Right renal cortex interstitium (tissue), 3 donors: Measurements from ENCODE around the gene MST1. TPM values are rescaled to one million over a fixed set of nuclear protein-coding genes. Genes with fewer than 3 reads are reported as not detected.

ENCODE experiments used
- DNase-seq, 3 donors: peaks; one replicate each; pipeline ENCODE4 v3.0.0-alpha.2; 2013; ENCODE audit warnings: low read depth in 3 of 3, low spot score in 2 of 3
- polyA plus RNA-seq, 3 donors: library from polyadenylated mRNA; unstranded; fragments of 120-200 nt; gene quantifications; one replicate each; pipeline ENCODE4 v1.2.1, GENCODE V29; 2013; ENCODE audit not compliant: insufficient read length in 3 of 3

Gene MST1
- polyA plus RNA-seq: 100 to 1,000 TPM in 2 of 3 donors, 10 to 100 TPM in 1; 93.8 to 176 (median 110) TPM

- peak; percentile 80 to 89 (median 87) for DNase-seq
Observed at GRCh38 chr3:49689046-49689907, at the start of gene MST1, which contains the start of gene RNF123. TSS of gene MST1 (minus strand) at chr3:49689474. CDS start at chr3:49688691, 783 bp downstream. TSS of gene RNF123 (plus strand) at chr3:49689557. CDS start at chr3:49691166, 1,609 bp downstream.

GRCh38 chr3:49738067-49738713 lies 48.9 kb upstream of the MST1 start:
- DNase-seq: no peak

- DNase-seq: no peak
Observed at GRCh38 chr3:49734752-49735151, 45.5 kb upstream of the MST1 start.

GRCh38 chr3:49733551-49733950 lies 44.3 kb upstream of the MST1 start:
- no peak for DNase-seq

GRCh38 chr3:49732597-49732996 lies 43.3 kb upstream of the MST1 start:
- no peak for DNase-seq

- no peak for DNase-seq
Observed at GRCh38 chr3:49729966-49730609, 40.8 kb upstream of the MST1 start.

GRCh38 chr3:49727924-49728361 lies 38.7 kb upstream of the MST1 start:
- DNase-seq: no peak

- no peak for DNase-seq
Observed at GRCh38 chr3:49727154-49727923, 38.1 kb upstream of the MST1 start.

- no peak for DNase-seq
Observed at GRCh38 chr3:49725906-49726681, 36.8 kb upstream of the MST1 start.

GRCh38 chr3:49724586-49724985 lies 35.3 kb upstream of the MST1 start:
- DNase-seq: no peak

GRCh38 chr3:49723628-49724551 lies 34.6 kb upstream of the MST1 start, which contains the start of gene GMPPB:
TSS of gene GMPPB (minus strand) at chr3:49723951. CDS start at chr3:49723726, 225 bp downstream.
- DNase-seq: peak; percentile 76 to 94 (median 86)

GRCh38 chr3:49723296-49723627 lies 34.0 kb upstream of the MST1 start:
- DNase-seq: peak in 1 of 3 donors; percentile 19

- no peak for DNase-seq
Observed at GRCh38 chr3:49722896-49723295, 33.6 kb upstream of the MST1 start.

GRCh38 chr3:49721896-49722781 lies 32.9 kb upstream of the MST1 start:
- DNase-seq: no peak

GRCh38 chr3:49721596-49721895 lies 32.3 kb upstream of the MST1 start:
- no peak for DNase-seq

- DNase-seq: no peak
Observed at GRCh38 chr3:49720855-49721595, 31.8 kb upstream of the MST1 start.
